ENCODE measurements around the gene C10orf90.

C10orf90 gene

GRCh38 chr10:126504063-126504760 is 166.3 kb downstream of the C10orf90 start:
- no peaks in the 10 kb centered on the region for H3K4me1 ChIP-seq (ENCODE audit: control insufficient read depth in 1 of 2, insufficient read depth in 1 of 2, low read depth in 1 of 2, low read length in 1 of 2)
- no peak overlapping the region for H3K27ac ChIP-seq
- TF ChIP-seq CTCF (IDR thresholded peaks at IDR 0.05), result no peak
- no peak overlapping the region for H3K4me3 ChIP-seq (ENCODE audit: low read depth in 1 of 2, low read length in 1 of 2)
- no peaks in the 10 kb centered on the region for H3K36me3 ChIP-seq
- no peaks in the 10 kb centered on the region for H3K9me3 ChIP-seq
- no peaks in the 10 kb centered on the region for H3K27me3 ChIP-seq

- TF ChIP-seq CTCF (IDR thresholded peaks at IDR 0.05), result no peak
- Histone ChIP-seq H3K9me3 (no peaks in the 10 kb centered on the region), H3K36me3 (no peaks in the 10 kb centered on the region), H3K4me1 (ENCODE audit: control insufficient read depth in 1 of 2, insufficient read depth in 1 of 2, low read depth in 1 of 2, low read length in 1 of 2) (no peaks in the 10 kb centered on the region), H3K27me3 (no peaks in the 10 kb centered on the region), H3K27ac (no peak overlapping the region), H3K4me3 (ENCODE audit: low read depth in 1 of 2, low read length in 1 of 2) (no peak overlapping the region)
Observed at GRCh38 chr10:126503392-126504062, 167.0 kb downstream of the C10orf90 start.

- Histone ChIP-seq H3K9me3 (no peaks in the 10 kb centered on the region), H3K27me3 (no peaks in the 10 kb centered on the region), H3K4me3 (ENCODE audit: low read depth in 1 of 2, low read length in 1 of 2) (no peak overlapping the region), H3K36me3 (no peaks in the 10 kb centered on the region), H3K27ac (no peak overlapping the region), H3K4me1 (ENCODE audit: control insufficient read depth in 1 of 2, insufficient read depth in 1 of 2, low read depth in 1 of 2, low read length in 1 of 2) (no peaks in the 10 kb centered on the region)
- no peak for TF ChIP-seq CTCF (IDR thresholded peaks at IDR 0.05)
Observed at GRCh38 chr10:126502441-126502840, 168.1 kb downstream of the C10orf90 start.

GRCh38 chr10:126501828-126502227 is 168.7 kb downstream of the C10orf90 start:
- Histone ChIP-seq H3K27ac (no peak overlapping the region), H3K36me3 (no peaks in the 10 kb centered on the region), H3K27me3 (no peaks in the 10 kb centered on the region), H3K4me1 (ENCODE audit: control insufficient read depth in 1 of 2, insufficient read depth in 1 of 2, low read depth in 1 of 2, low read length in 1 of 2) (no peaks in the 10 kb centered on the region), H3K4me3 (ENCODE audit: low read depth in 1 of 2, low read length in 1 of 2) (no peak overlapping the region), H3K9me3 (no peaks in the 10 kb centered on the region)
- no peak for TF ChIP-seq CTCF (IDR thresholded peaks at IDR 0.05)

GRCh38 chr10:126500866-126501265 is 169.6 kb downstream of the C10orf90 start:
- Histone ChIP-seq H3K27ac (no peak overlapping the region), H3K4me3 (ENCODE audit: low read depth in 1 of 2, low read length in 1 of 2) (no peak overlapping the region), H3K9me3 (no peaks in the 10 kb centered on the region), H3K27me3 (no peaks in the 10 kb centered on the region), H3K36me3 (no peaks in the 10 kb centered on the region), H3K4me1 (ENCODE audit: control insufficient read depth in 1 of 2, insufficient read depth in 1 of 2, low read depth in 1 of 2, low read length in 1 of 2) (no peaks in the 10 kb centered on the region)
- no peak for TF ChIP-seq CTCF (IDR thresholded peaks at IDR 0.05)

Measured in neutrophil (primary cell).